ENCODE data around the gene ACSF3. TPM values are rescaled to one million over a fixed set of nuclear protein-coding genes. Genes with fewer than 3 reads are reported as not detected.

The ACSF3 gene
- total RNA-seq, 1 donor from 2014 or later, result 25.8 TPM

- DNase-seq (ENCODE audit: low read depth) (peak; percentile 26), FAIRE-seq (no peak)
- TF ChIP-seq CTCF (IDR thresholded peaks at IDR 0.05; ENCODE audit: insufficient read depth, low read length, severe bottlenecking), result no peak
- peak overlapping the region; percentile 18 for H3K4me3 ChIP-seq (ENCODE audit: low read depth, low read length)
- no peaks in the 10 kb centered on the region for H3K36me3 ChIP-seq (ENCODE audit: control insufficient read depth, insufficient read depth, low read length)
- H3K27me3 ChIP-seq (ENCODE audit: control insufficient read depth, insufficient read depth, low read length), result peaks cover 21% of the 10 kb centered on the region
Measured at GRCh38 chr16:89201439-89202377, 108.1 kb downstream of the ACSF3 start.

- peak; percentile 7 for FAIRE-seq
- no peak for TF ChIP-seq CTCF (IDR thresholded peaks at IDR 0.05; ENCODE audit: insufficient read depth, low read length, severe bottlenecking)
- Histone ChIP-seq H3K4me3 (ENCODE audit: low read depth, low read length) (no peak overlapping the region), H3K36me3 (ENCODE audit: control insufficient read depth, insufficient read depth, low read length) (no peaks in the 10 kb centered on the region), H3K27me3 (ENCODE audit: control insufficient read depth, insufficient read depth, low read length) (peaks cover 21% of the 10 kb centered on the region)
- DNase-seq (ENCODE audit: low read depth), result no peak
Measured at GRCh38 chr16:89202422-89203215, 109.0 kb downstream of the ACSF3 start.

Other genes starting within 250 kb of the ACSF3 start
- 15.5 and 16.3 TPM in 2 replicates for gene GALNS, start 236.9 kb upstream of the ACSF3 start, total RNA-seq
- gene TRAPPC2L, start 236.7 kb upstream of the ACSF3 start, total RNA-seq, result 47.5 and 65.0 TPM in 2 replicates
- gene PABPN1L, start 227.2 kb upstream of the ACSF3 start, total RNA-seq, result not detected in 2 replicates
- gene CBFA2T3, start 116.6 kb upstream of the ACSF3 start, total RNA-seq, result 0.13 and 0.26 TPM in 2 replicates
- under 0.01 TPM in 2 replicates for gene CDH15, start 77.9 kb downstream of the ACSF3 start, total RNA-seq
- 0.26 TPM in 1 of 2 replicates, not detected in the other for gene SLC22A31, start 106.7 kb downstream of the ACSF3 start, total RNA-seq
- gene ZNF778, start 123.9 kb downstream of the ACSF3 start, total RNA-seq, result 8.8 and 10.3 TPM in 2 replicates